IMR-90 (cell line): ENCODE results near the gene ST3GAL3. TPM values are rescaled to one million over a fixed set of nuclear protein-coding genes. Genes with fewer than 3 reads are reported as not detected.

Source experiments
- ATAC-seq: fragments of 200-7000 bp; cut with Tn5 transposase; 2 replicates; pipeline ENCODE4 v1.9.1; 2020; ENCODE audit warnings: low read depth, mild to moderate bottlenecking, moderate library complexity
- BruUV-seq: library from RNA; stranded (reverse); fragments of 400-500 nt; replicated peaks from 2 replicates; lab custom pipeline; 2021; lab: Mats Ljungman, UMichigan
- CTCF ChIA-PET: fragments of 300-600 bp; formaldehyde crosslinking; extraction: SDS; loops from one replicate; lab custom pipeline; 2021; ENCODE audit warnings: antibody characterized with exemption; lab: Yijun Ruan, JAX
- POLR2A ChIA-PET: fragments of 300-600 bp; sonication (Branson Sonifier 250); formaldehyde crosslinking; loops from one replicate; lab custom pipeline; 2022; ENCODE audit warnings: antibody characterized with exemption; ENCODE audit not compliant: unreplicated experiment; lab: Charles Lee
- DNase-seq: peaks from one replicate; pipeline ENCODE4 v3.0.0; 2013
- H2AFZ ChIP-seq: replicated peaks from 2 replicates; pipeline ENCODE3; 2013; ENCODE audit warnings: low read length, mild to moderate bottlenecking; ENCODE audit not compliant: poor library complexity
- H2AK5ac ChIP-seq: 2 replicates; pipeline ENCODE4 v1.6.1; 2013; ENCODE audit warnings: low read depth, low read length, inconsistent platforms
- H2AK9ac ChIP-seq: replicated peaks from 2 replicates; pipeline ENCODE3; 2013; ENCODE audit warnings: mild to moderate bottlenecking, low read depth, low read length, moderate library complexity; ENCODE audit not compliant: poor library complexity
- H2BK120ac ChIP-seq: 2 replicates; pipeline ENCODE4 v1.6.1; 2013; ENCODE audit warnings: low read depth, low read length, inconsistent platforms
- H2BK15ac ChIP-seq: 3 replicates; pipeline ENCODE4 v1.6.1; 2013; ENCODE audit warnings: low read depth, low read length, inconsistent platforms
- H2BK20ac ChIP-seq: 2 replicates; pipeline ENCODE4 v1.6.1; 2013; ENCODE audit warnings: low read depth, mild to moderate bottlenecking, inconsistent platforms, low read length, moderate library complexity
- H2BK5ac ChIP-seq: 2 replicates; pipeline ENCODE4 v1.6.1; 2013; ENCODE audit warnings: mild to moderate bottlenecking, low read depth, low read length, inconsistent platforms; ENCODE audit not compliant: poor library complexity, severe bottlenecking
- H3K14ac ChIP-seq: replicated peaks from 2 replicates; pipeline ENCODE4 v1.6.1; 2013; ENCODE audit warnings: low read depth, low read length, inconsistent platforms
- H3K18ac ChIP-seq: 2 replicates; pipeline ENCODE4 v1.6.1; 2013; ENCODE audit warnings: low read depth, low read length, control low read depth
- H3K23ac ChIP-seq: 2 replicates; pipeline ENCODE4 v1.6.1; 2013; ENCODE audit warnings: low read depth, low read length, inconsistent platforms
- H3K27ac ChIP-seq: 2 replicates; pipeline ENCODE4 v1.5.1; 2013; ENCODE audit warnings: mild to moderate bottlenecking, control low read depth, low read length; ENCODE audit not compliant: insufficient read depth
- H3K27me3 ChIP-seq: 2 replicates; pipeline ENCODE4 v1.6.1; 2013; ENCODE audit warnings: low read length; ENCODE audit not compliant: control insufficient read depth, insufficient read depth
- H3K36me3 ChIP-seq: 2 replicates; pipeline ENCODE4 v1.6.1; 2013; ENCODE audit warnings: low read length, mixed read lengths; ENCODE audit not compliant: control insufficient read depth, insufficient read depth
- H3K4ac ChIP-seq: 2 replicates; pipeline ENCODE4 v1.6.1; 2013; ENCODE audit warnings: low read depth, low read length, inconsistent platforms
- H3K4me1 ChIP-seq: 2 replicates; pipeline ENCODE4 v1.6.1; 2013; ENCODE audit warnings: low read length, mixed read lengths; ENCODE audit not compliant: control insufficient read depth, insufficient read depth
- H3K4me2 ChIP-seq: 2 replicates; pipeline ENCODE4 v1.6.1; 2013; ENCODE audit warnings: low read depth, mild to moderate bottlenecking, control low read depth, low read length, moderate library complexity
- H3K4me3 ChIP-seq: 2 replicates; pipeline ENCODE4 v1.5.1; 2013; ENCODE audit warnings: low read depth, mild to moderate bottlenecking, control low read depth, low read length, moderate library complexity; ENCODE audit not compliant: insufficient read depth
- H3K56ac ChIP-seq: 2 replicates; pipeline ENCODE4 v1.6.1; 2013; ENCODE audit warnings: low read length, inconsistent platforms; ENCODE audit not compliant: insufficient read depth; ENCODE audit errors: extremely low read depth
- H3K79me1 ChIP-seq, 2 experiments: 2 replicates each; pipeline ENCODE4 v1.6.1; 2013; ENCODE audit warnings: low read length in 2 of 2, inconsistent platforms in 1 of 2, low read depth in 1 of 2
- H3K9ac ChIP-seq: 2 replicates; pipeline ENCODE4 v1.6.1; 2013; ENCODE audit warnings: low read depth, low read length, control low read depth
- H3K9me1 ChIP-seq: 2 replicates; pipeline ENCODE4 v1.6.1; 2013; ENCODE audit warnings: low read length, inconsistent platforms; ENCODE audit not compliant: insufficient read depth
- H3K9me3 ChIP-seq: 2 replicates; pipeline ENCODE4 v1.6.1; 2013; ENCODE audit warnings: low read length; ENCODE audit not compliant: control insufficient read depth, insufficient read depth
- H4K20me1 ChIP-seq: 2 replicates; pipeline ENCODE4 v1.6.1; 2013; ENCODE audit warnings: low read length, inconsistent platforms; ENCODE audit not compliant: insufficient read depth
- H4K5ac ChIP-seq: 2 replicates; pipeline ENCODE4 v1.6.1; 2013; ENCODE audit warnings: mild to moderate bottlenecking, low read depth, low read length, control low read depth
- H4K8ac ChIP-seq, 2 experiments: 2 replicates each; pipeline ENCODE4 v1.6.1; 2013; ENCODE audit warnings: low read depth in 2 of 2, low read length in 2 of 2, control low read depth in 1 of 2, inconsistent platforms in 1 of 2
- H4K91ac ChIP-seq: 2 replicates; pipeline ENCODE4 v1.6.1; 2013; ENCODE audit warnings: low read depth, low read length, inconsistent platforms; ENCODE audit not compliant: insufficient read depth
- CEBPB ChIP-seq: IDR thresholded peaks from 2 replicates; pipeline ENCODE4 v1.6.1; 2012; ENCODE audit warnings: low read depth, low read length, improper control_type of control experiment
- CHD1 ChIP-seq: IDR thresholded peaks from 2 replicates; pipeline ENCODE4 v1.6.1; 2012; ENCODE audit warnings: low read depth, low read length, improper control_type of control experiment
- MAFK ChIP-seq: IDR thresholded peaks from 2 replicates; pipeline ENCODE4 v1.6.1; 2012; ENCODE audit warnings: low read depth, low read length, improper control_type of control experiment
- POLR2A ChIP-seq: IDR thresholded peaks from 2 replicates; pipeline ENCODE4 v1.6.1; 2012; ENCODE audit warnings: mild to moderate bottlenecking, low read depth, low read length
- SMC3 ChIP-seq: fragments of 150-350 bp; IDR thresholded peaks from 2 replicates; pipeline ENCODE4 v1.6.1; 2016; ENCODE audit warnings: low read depth, mild to moderate bottlenecking, antibody characterized with exemption, low read length, moderate library complexity
- WGBS, 2 experiments: methylation state at CpG; one replicate each; pipeline versions ENCODE4 v1.1.5 to v1.1.7; 2013; ENCODE audit warnings: missing lambda C conversion rate in 2 of 2; ENCODE audit not compliant: insufficient read length in 1 of 2; ENCODE audit errors: extremely low coverage in 2 of 2; 5-methylcytosine and 5-hydroxymethylcytosine counted together
- dilution Hi-C: fragments of 300-500 bp; cut with HindIII; formaldehyde crosslinking; loops from one replicate; pipeline ENCODE4 v1.14.3; 2018; ENCODE audit warnings: low sequenced_read_pairs; ENCODE audit not compliant: unreplicated experiment
- in situ Hi-C: fragments of 300-500 bp; cut with MboI; formaldehyde crosslinking; loops from 3 replicates; pipeline ENCODE4 v1.14.3; 2019; ENCODE audit warnings: low sequenced_read_pairs, inconsistent platforms, mixed read lengths
- intact Hi-C: fragments of 100-400 bp; cut with micrococcal nuclease; formaldehyde crosslinking; loops from 2 replicates; pipeline ENCODE4 v1.10.0; 2022
- polyA plus RNA-seq, 3 experiments: library from polyadenylated mRNA; depleted of rRNA; stranded (reverse); fragments of >200 nt; gene quantifications; 2 replicates each; pipeline ENCODE4 v1.2.3, GENCODE V29; 2012; ENCODE audit warnings: low replicate concordance in 1 of 3
- total RNA-seq: library from RNA; depleted of rRNA; stranded (reverse); fragments of >200 nt; gene quantifications from 2 replicates; pipeline ENCODE4 v1.2.3, GENCODE V29; 2012
- TF ChIP-seq, protein P1 (sequence below): conservative IDR thresholded peaks from 2 replicates; pipeline ENCODE4 v1.5.1; 2012; ENCODE audit warnings: mild to moderate bottlenecking, low read depth, low read length, improper control_type of control experiment
- TF ChIP-seq, protein P2 (sequence below): fragments of 150-350 bp; IDR thresholded peaks from 2 replicates; pipeline ENCODE4 v1.6.1; 2016; ENCODE audit warnings: low read depth, mild to moderate bottlenecking, low read length, moderate library complexity, borderline replicate concordance

The ST3GAL3 gene
- total and polyA plus RNA-seq, 2 of the 4 experiments (the other 2 are of a cell fraction), result 12.0 to 14.8 TPM

DNA sequence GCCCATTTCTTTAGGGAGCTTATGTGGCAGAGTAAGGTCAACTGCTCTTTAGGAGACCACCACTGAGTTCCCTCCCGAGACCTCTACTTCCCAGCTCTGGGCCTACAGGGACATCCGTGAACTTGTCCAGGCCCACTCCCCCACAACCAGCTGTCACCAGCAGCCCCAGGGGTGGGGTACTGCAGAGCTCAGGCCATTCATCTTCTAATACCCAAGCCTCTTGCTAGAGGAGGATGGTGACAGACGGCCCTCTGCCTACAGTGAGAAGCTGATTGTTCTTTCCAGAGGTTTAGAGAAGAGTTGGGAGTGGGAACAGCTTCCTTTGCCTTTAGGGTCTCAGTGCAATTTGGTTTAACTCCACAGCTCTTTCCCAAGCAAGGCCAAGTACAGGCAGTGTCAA, 193.1 kb downstream of the ST3GAL3 start:
- CTCF ChIA-PET, result no interaction called here
- dilution Hi-C loops, result no loop called here
- Histone ChIP-seq H2BK120ac (no peak overlapping the region), H3K14ac (no peak overlapping the region), H3K4ac (no peak overlapping the region), H3K18ac (no peak overlapping the region), H2BK20ac (no peak overlapping the region), H2AK9ac (no peak overlapping the region), H3K36me3 (peaks cover 30% of the 10 kb centered on the region), H3K4me2 (no peak overlapping the region), H4K91ac (no peak overlapping the region), H2AK5ac (no peak overlapping the region), H2BK15ac (no peak overlapping the region), H2AFZ (no peak overlapping the region), H3K9me1 (peaks cover 2% of the 10 kb centered on the region; the same call in 1 of the 2 replicates), H2BK5ac (no peak overlapping the region), H3K79me1 (no peaks in the 10 kb centered on the region; a peak in 1 of 4 replicates), H3K9ac (no peak overlapping the region), H3K9me3 (no peaks in the 10 kb centered on the region), H3K27ac (no peak overlapping the region), H3K27me3 (no peaks in the 10 kb centered on the region), H3K4me1 (no peaks in the 10 kb centered on the region), H3K4me3 (no peak overlapping the region), H4K8ac (no peak overlapping the region), H4K5ac (no peak overlapping the region), H4K20me1 (no peaks in the 10 kb centered on the region), H3K56ac (no peak overlapping the region), H3K23ac (no peak overlapping the region)
- WGBS, 2 experiments, result no CpG with 5 or more reads among the region's 3 CpGs
- intact Hi-C loops, result no loop called here
- TF ChIP-seq, protein P1, sequence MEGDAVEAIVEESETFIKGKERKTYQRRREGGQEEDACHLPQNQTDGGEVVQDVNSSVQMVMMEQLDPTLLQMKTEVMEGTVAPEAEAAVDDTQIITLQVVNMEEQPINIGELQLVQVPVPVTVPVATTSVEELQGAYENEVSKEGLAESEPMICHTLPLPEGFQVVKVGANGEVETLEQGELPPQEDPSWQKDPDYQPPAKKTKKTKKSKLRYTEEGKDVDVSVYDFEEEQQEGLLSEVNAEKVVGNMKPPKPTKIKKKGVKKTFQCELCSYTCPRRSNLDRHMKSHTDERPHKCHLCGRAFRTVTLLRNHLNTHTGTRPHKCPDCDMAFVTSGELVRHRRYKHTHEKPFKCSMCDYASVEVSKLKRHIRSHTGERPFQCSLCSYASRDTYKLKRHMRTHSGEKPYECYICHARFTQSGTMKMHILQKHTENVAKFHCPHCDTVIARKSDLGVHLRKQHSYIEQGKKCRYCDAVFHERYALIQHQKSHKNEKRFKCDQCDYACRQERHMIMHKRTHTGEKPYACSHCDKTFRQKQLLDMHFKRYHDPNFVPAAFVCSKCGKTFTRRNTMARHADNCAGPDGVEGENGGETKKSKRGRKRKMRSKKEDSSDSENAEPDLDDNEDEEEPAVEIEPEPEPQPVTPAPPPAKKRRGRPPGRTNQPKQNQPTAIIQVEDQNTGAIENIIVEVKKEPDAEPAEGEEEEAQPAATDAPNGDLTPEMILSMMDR, result no peak
- TF ChIP-seq, protein P2, sequence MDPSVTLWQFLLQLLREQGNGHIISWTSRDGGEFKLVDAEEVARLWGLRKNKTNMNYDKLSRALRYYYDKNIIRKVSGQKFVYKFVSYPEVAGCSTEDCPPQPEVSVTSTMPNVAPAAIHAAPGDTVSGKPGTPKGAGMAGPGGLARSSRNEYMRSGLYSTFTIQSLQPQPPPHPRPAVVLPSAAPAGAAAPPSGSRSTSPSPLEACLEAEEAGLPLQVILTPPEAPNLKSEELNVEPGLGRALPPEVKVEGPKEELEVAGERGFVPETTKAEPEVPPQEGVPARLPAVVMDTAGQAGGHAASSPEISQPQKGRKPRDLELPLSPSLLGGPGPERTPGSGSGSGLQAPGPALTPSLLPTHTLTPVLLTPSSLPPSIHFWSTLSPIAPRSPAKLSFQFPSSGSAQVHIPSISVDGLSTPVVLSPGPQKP, result no peak
- TF ChIP-seq MAFK (no peak), SMC3 (no peak), CEBPB (no peak), POLR2A (no peak), CHD1 (no peak)
- ATAC-seq (no peak), DNase-seq (no peak)
- no TSS peak for BruUV-seq
- in situ Hi-C loops, result no loop called here
- POLR2A ChIA-PET, result no interaction called here
